DOHH2 (cell line): ENCODE results near the gene CYB5R2.

Experiments
- CTCF ChIP-seq: fragments of 200-600 bp; sonication (generic); IDR thresholded peaks from one replicate; pipeline ENCODE4 v1.5.1; 2014; ENCODE audit warnings: antibody characterized with exemption, mild to moderate bottlenecking, low read depth, low read length; ENCODE audit not compliant: poor library complexity, severe bottlenecking
- EZH2phosphoT487 ChIP-seq: fragments of 200-600 bp; sonication (generic); IDR thresholded peaks from 2 replicates; pipeline ENCODE4 v1.6.1; 2017; ENCODE audit warnings: borderline replicate concordance, mild to moderate bottlenecking, antibody characterized with exemption, low read length, moderate library complexity, mixed read lengths

- no peak for TF ChIP-seq CTCF
- TF ChIP-seq EZH2phosphoT487, result no peak
Observed at GRCh38 chr11:7632211-7632610, 41.1 kb downstream of the CYB5R2 start.
